Caco-2 (cell line): Measurements from ENCODE around the gene TEAD1. TPM values are rescaled to one million over a fixed set of nuclear protein-coding genes. Genes with fewer than 3 reads are reported as not detected.

Source experiments
- BruUV-seq: library from RNA; stranded (reverse); fragments of 400-500 nt; replicated peaks from 2 replicates; lab custom pipeline; 2021; lab: Mats Ljungman, UMichigan
- CTCF ChIA-PET: fragments of 300-600 bp; sonication (Branson Sonifier 250); formaldehyde crosslinking; loops from one replicate; lab custom pipeline; 2022; ENCODE audit warnings: antibody characterized with exemption; lab: Charles Lee
- POLR2A ChIA-PET: fragments of 300-600 bp; sonication (Branson Sonifier 250); formaldehyde crosslinking; loops from one replicate; lab custom pipeline; 2022; ENCODE audit warnings: antibody characterized with exemption; lab: Charles Lee
- DNase-seq, 2 experiments: peaks; one replicate each; pipeline versions ENCODE4 v3.0.0 to v3.0.0-alpha.2; 2020 to 2022
- H3K27me3 ChIP-seq: replicated peaks from 2 replicates; pipeline ENCODE4 v1.6.0; 2011; ENCODE audit warnings: low read length; ENCODE audit not compliant: control insufficient read depth, insufficient read depth
- H3K36me3 ChIP-seq: 2 replicates; pipeline ENCODE4 v1.5.1; 2011; ENCODE audit warnings: low read length; ENCODE audit not compliant: control insufficient read depth, insufficient read depth
- H3K4me1 ChIP-seq: fragments of 250-450 bp; sonication (Bioruptor Pico); 2 replicates; pipeline ENCODE4 v1.5.1; 2020; ENCODE audit warnings: mild to moderate bottlenecking
- H3K4me3 ChIP-seq: 2 replicates; pipeline ENCODE4 v1.5.1; 2011; ENCODE audit warnings: low read depth, mild to moderate bottlenecking, control low read depth, low read length
- H3K9me3 ChIP-seq: fragments of 250-450 bp; sonication (Bioruptor Pico); 2 replicates; pipeline ENCODE4 v1.5.1; 2020; ENCODE audit warnings: mild to moderate bottlenecking, moderate library complexity
- H3K27ac Mint-ChIP-seq: one replicate; pipeline ENCODE4 v1.8.0; 2022; ENCODE audit warnings: mixed read lengths; ENCODE audit not compliant: unreplicated experiment
- H3K27me3 Mint-ChIP-seq: one replicate; pipeline ENCODE4 v1.8.0; 2022; ENCODE audit warnings: mixed read lengths; ENCODE audit not compliant: insufficient read depth, unreplicated experiment
- H3K36me3 Mint-ChIP-seq: one replicate; pipeline ENCODE4 v1.8.0; 2022; ENCODE audit warnings: mild to moderate bottlenecking, mixed read lengths; ENCODE audit not compliant: insufficient read depth, unreplicated experiment
- H3K4me1 Mint-ChIP-seq: one replicate; pipeline ENCODE4 v1.8.0; 2022; ENCODE audit warnings: low read depth, mixed read lengths; ENCODE audit not compliant: unreplicated experiment
- H3K4me3 Mint-ChIP-seq: one replicate; pipeline ENCODE4 v1.8.0; 2022; ENCODE audit warnings: mild to moderate bottlenecking, moderate library complexity, mixed read lengths; ENCODE audit not compliant: unreplicated experiment
- H3K9me3 Mint-ChIP-seq: one replicate; pipeline ENCODE4 v1.8.0; 2022; ENCODE audit warnings: mixed read lengths; ENCODE audit not compliant: unreplicated experiment
- CTCF ChIP-seq, 2 experiments: fragments of 200-600 bp in 1 of 2; IDR thresholded peaks; 1 replicate in 1 of 2; 2 replicates in 1 of 2; pipeline versions ENCODE4 v1.5.1 to v1.8.0; 2011 to 2022; ENCODE audit warnings: antibody characterized with exemption in 1 of 2, control low read depth in 1 of 2, inconsistent platforms in 1 of 2, low read depth in 1 of 2, low read length in 1 of 2, mild to moderate bottlenecking in 1 of 2, moderate library complexity in 1 of 2; ENCODE audit not compliant: insufficient read depth in 1 of 2, severe bottlenecking in 1 of 2, unreplicated experiment in 1 of 2
- intact Hi-C: fragments of 100-400 bp; cut with micrococcal nuclease; formaldehyde crosslinking; loops from one replicate; pipeline ENCODE4 v1.10.0; 2022; ENCODE audit not compliant: unreplicated experiment
- total RNA-seq: library from RNA; stranded (reverse); gene quantifications from 2 replicates; pipeline ENCODE4 v1.2.3, GENCODE V29; 2022

TEAD1 gene
- total RNA-seq, 1 experiment from 2014 or later: 144 TPM

GRCh38 chr11:12880327-12880726 is 206.1 kb downstream of the TEAD1 start:
- no peak overlapping the region for H3K4me3 ChIP-seq
- Mint-ChIP-seq H3K9me3 (no peaks in the 10 kb centered on the region), H3K4me1 (peaks cover 12% of the 10 kb centered on the region), H3K36me3 (peaks cover 82% of the 10 kb centered on the region), H3K27me3 (no peaks in the 10 kb centered on the region), H3K4me3 (no peak overlapping the region), H3K27ac (no peak overlapping the region)
- no peak for TF ChIP-seq CTCF (IDR thresholded peaks at IDR 0.05; ENCODE audit: insufficient read depth in 1 of 2, low read depth in 1 of 2, low read length in 1 of 2, severe bottlenecking in 1 of 2, unreplicated experiment in 1 of 2)
- BruUV-seq: no TSS peak
- H3K9me3 ChIP-seq: no peaks in the 10 kb centered on the region
- H3K36me3 ChIP-seq: peaks cover 1% of the 10 kb centered on the region; the same call in 1 of the 2 replicates
- POLR2A ChIA-PET: interaction anchor here (0.6 kb wide), 1 partner anchor 213 kb away, joined by 3 read pairs; no protein-coding TSS in a partner anchor
- intact Hi-C loops: no loop called here
- no peaks in the 10 kb centered on the region for H3K27me3 ChIP-seq
- DNase-seq: no peak
- CTCF ChIA-PET: interaction anchor here (0.9 kb wide), 1 partner anchor 34 kb away, joined by 4 read pairs; no protein-coding TSS in a partner anchor
- H3K4me1 ChIP-seq: peaks cover 14% of the 10 kb centered on the region

GRCh38 chr11:12882670-12883069 is 208.4 kb downstream of the TEAD1 start:
- CTCF ChIA-PET: no interaction called here
- Histone ChIP-seq H3K4me3 (no peak overlapping the region), H3K27me3 (no peaks in the 10 kb centered on the region), H3K9me3 (no peaks in the 10 kb centered on the region), H3K36me3 (peaks cover 1% of the 10 kb centered on the region; the same call in 1 of the 2 replicates), H3K4me1 (peaks cover 5% of the 10 kb centered on the region)
- intact Hi-C loops: no loop called here
- Mint-ChIP-seq H3K27ac (no peak overlapping the region), H3K9me3 (no peaks in the 10 kb centered on the region), H3K4me1 (no peaks in the 10 kb centered on the region), H3K27me3 (no peaks in the 10 kb centered on the region), H3K4me3 (no peak overlapping the region), H3K36me3 (peaks cover 90% of the 10 kb centered on the region)
- no peak for DNase-seq
- POLR2A ChIA-PET: no interaction called here
- no peak for TF ChIP-seq CTCF (IDR thresholded peaks at IDR 0.05; ENCODE audit: insufficient read depth in 1 of 2, low read depth in 1 of 2, low read length in 1 of 2, severe bottlenecking in 1 of 2, unreplicated experiment in 1 of 2)
- no TSS peak for BruUV-seq

- POLR2A ChIA-PET: interaction anchor here (0.7 kb wide), 1 partner anchor 102 kb away, joined by 6 read pairs; no protein-coding TSS in a partner anchor
- no peaks in the 10 kb centered on the region for H3K9me3 Mint-ChIP-seq
- Histone ChIP-seq H3K4me3 (no peak overlapping the region), H3K9me3 (no peaks in the 10 kb centered on the region), H3K36me3 (0 out of 2 replicates have a peak, but pooled peaks cover 1% of the 10 kb centered on the region), H3K27me3 (no peaks in the 10 kb centered on the region), H3K4me1 (no peaks in the 10 kb centered on the region; the same call in 1 of the 2 replicates)
- peak overlapping the region; percentile 13 for H3K27ac Mint-ChIP-seq
- CTCF ChIA-PET: no interaction called here
- no peak for DNase-seq
- H3K4me3 Mint-ChIP-seq: no peak overlapping the region
- H3K27me3 Mint-ChIP-seq: no peaks in the 10 kb centered on the region
- peaks cover 10% of the 10 kb centered on the region for H3K4me1 Mint-ChIP-seq
- intact Hi-C loops: loop anchor here (5.0 kb wide), 1 partner anchor 58 kb away; no protein-coding TSS in a partner anchor
- no TSS peak for BruUV-seq
- H3K36me3 Mint-ChIP-seq: peaks cover 96% of the 10 kb centered on the region
- TF ChIP-seq CTCF (IDR thresholded peaks at IDR 0.05; ENCODE audit: insufficient read depth in 1 of 2, low read depth in 1 of 2, low read length in 1 of 2, severe bottlenecking in 1 of 2, unreplicated experiment in 1 of 2): no peak
Measured at GRCh38 chr11:12884751-12885318, 210.6 kb downstream of the TEAD1 start.
